ENCODE data around the gene GLRA2.

DNA sequence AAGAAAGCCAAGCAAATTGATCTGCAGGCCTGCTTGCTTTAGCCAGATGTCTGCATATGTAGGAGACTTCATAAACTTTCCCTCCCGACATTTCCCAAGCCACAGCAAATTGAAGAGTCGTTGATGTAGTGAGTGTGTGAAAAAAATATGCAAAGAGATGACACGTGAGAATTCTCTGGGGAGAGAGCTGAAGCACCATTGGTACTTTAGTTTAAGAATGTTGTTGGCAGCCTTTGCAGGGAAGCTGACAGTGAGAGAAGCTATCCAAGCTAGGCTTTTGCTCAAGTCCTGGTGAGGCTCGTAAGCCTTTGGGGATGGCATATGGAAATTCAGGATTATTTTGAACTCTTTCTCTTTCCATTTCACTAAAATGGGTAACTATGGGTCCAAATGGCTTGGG is 87.5 kb downstream of the GLRA2 start:
- TF ChIP-seq, protein P1, sequence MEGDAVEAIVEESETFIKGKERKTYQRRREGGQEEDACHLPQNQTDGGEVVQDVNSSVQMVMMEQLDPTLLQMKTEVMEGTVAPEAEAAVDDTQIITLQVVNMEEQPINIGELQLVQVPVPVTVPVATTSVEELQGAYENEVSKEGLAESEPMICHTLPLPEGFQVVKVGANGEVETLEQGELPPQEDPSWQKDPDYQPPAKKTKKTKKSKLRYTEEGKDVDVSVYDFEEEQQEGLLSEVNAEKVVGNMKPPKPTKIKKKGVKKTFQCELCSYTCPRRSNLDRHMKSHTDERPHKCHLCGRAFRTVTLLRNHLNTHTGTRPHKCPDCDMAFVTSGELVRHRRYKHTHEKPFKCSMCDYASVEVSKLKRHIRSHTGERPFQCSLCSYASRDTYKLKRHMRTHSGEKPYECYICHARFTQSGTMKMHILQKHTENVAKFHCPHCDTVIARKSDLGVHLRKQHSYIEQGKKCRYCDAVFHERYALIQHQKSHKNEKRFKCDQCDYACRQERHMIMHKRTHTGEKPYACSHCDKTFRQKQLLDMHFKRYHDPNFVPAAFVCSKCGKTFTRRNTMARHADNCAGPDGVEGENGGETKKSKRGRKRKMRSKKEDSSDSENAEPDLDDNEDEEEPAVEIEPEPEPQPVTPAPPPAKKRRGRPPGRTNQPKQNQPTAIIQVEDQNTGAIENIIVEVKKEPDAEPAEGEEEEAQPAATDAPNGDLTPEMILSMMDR (optimal IDR thresholded peaks at IDR 0.05 in 1 of 3, IDR thresholded peaks at IDR 0.05 in 1 of 3, conservative IDR thresholded peaks at IDR 0.05 in 1 of 3; ENCODE audit: extremely low read depth in 1 of 3, insufficient read depth in 2 of 3, low read length in 3 of 3): no peak
- TF ChIP-seq EZH2 (IDR thresholded peaks at IDR 0.05; ENCODE audit: low read length): no peak

Data from keratinocyte (primary cell).